Progenitor cell of endocrine pancreas (in vitro differentiated cells): ENCODE data around the gene MPZL3. TPM values are rescaled to one million over a fixed set of nuclear protein-coding genes. Genes with fewer than 3 reads are reported as not detected.

Experiments
- DNase-seq: peaks from one replicate; pipeline ENCODE4 v3.0.0; 2021; ENCODE audit warnings: low spot score; ENCODE audit not compliant: unreplicated experiment
- H3K27ac Mint-ChIP-seq: 2 replicates; pipeline ENCODE4 v1.8.0; 2021; ENCODE audit warnings: mild to moderate bottlenecking, moderate library complexity, mixed read lengths
- H3K27me3 Mint-ChIP-seq: 2 replicates; pipeline ENCODE4 v1.8.0; 2021; ENCODE audit warnings: mixed read lengths
- H3K36me3 Mint-ChIP-seq: 2 replicates; pipeline ENCODE4 v1.8.0; 2022; ENCODE audit warnings: mixed read lengths; ENCODE audit not compliant: insufficient read depth
- H3K4me1 Mint-ChIP-seq: 2 replicates; pipeline ENCODE4 v1.8.0; 2021; ENCODE audit warnings: low read depth, mixed read lengths
- H3K4me3 Mint-ChIP-seq: 2 replicates; pipeline ENCODE4 v1.8.0; 2021; ENCODE audit warnings: low read depth, mild to moderate bottlenecking, moderate library complexity, mixed read lengths
- H3K9me3 Mint-ChIP-seq: 2 replicates; pipeline ENCODE4 v1.8.0; 2021; ENCODE audit warnings: low read depth, mixed read lengths
- total RNA-seq: library from RNA; stranded (reverse); gene quantifications from 2 replicates; pipeline ENCODE4 v1.2.1, GENCODE V29; 2021
- TF ChIP-seq, protein P1 (sequence below): fragments of 200-600 bp; sonication (generic); IDR thresholded peaks from one replicate; pipeline ENCODE4 v1.5.0; 2021; ENCODE audit warnings: antibody characterized with exemption, mild to moderate bottlenecking; ENCODE audit not compliant: unreplicated experiment

The MPZL3 gene
- total RNA-seq, 1 donor from 2014 or later: 6.3 TPM

DNA sequence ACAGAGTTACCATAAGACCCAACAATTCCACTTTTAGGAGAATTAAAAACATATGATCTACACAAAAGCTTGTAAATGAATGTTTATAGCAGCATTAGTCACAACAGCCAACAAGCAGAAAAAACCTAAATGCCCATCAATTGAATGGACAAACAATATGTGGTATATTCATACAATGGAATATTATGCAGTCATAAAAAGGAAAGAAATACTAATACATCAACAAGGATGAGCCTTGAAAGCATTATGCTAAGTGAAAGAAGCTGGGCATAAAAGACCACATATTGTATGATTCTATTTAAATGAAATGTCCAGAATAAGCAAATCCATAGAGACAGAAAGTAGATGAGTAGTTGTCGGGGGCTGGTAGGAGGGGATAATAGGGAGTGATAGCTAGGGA lies 7.0 kb upstream of the MPZL3 start:
- TF ChIP-seq, protein P1, sequence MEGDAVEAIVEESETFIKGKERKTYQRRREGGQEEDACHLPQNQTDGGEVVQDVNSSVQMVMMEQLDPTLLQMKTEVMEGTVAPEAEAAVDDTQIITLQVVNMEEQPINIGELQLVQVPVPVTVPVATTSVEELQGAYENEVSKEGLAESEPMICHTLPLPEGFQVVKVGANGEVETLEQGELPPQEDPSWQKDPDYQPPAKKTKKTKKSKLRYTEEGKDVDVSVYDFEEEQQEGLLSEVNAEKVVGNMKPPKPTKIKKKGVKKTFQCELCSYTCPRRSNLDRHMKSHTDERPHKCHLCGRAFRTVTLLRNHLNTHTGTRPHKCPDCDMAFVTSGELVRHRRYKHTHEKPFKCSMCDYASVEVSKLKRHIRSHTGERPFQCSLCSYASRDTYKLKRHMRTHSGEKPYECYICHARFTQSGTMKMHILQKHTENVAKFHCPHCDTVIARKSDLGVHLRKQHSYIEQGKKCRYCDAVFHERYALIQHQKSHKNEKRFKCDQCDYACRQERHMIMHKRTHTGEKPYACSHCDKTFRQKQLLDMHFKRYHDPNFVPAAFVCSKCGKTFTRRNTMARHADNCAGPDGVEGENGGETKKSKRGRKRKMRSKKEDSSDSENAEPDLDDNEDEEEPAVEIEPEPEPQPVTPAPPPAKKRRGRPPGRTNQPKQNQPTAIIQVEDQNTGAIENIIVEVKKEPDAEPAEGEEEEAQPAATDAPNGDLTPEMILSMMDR: no peak
- Mint-ChIP-seq H3K27me3 (no peaks in the 10 kb centered on the region), H3K4me1 (peaks cover 9% of the 10 kb centered on the region), H3K9me3 (peaks cover 3% of the 10 kb centered on the region), H3K4me3 (no peak overlapping the region), H3K27ac (no peak overlapping the region), H3K36me3 (peaks cover 27% of the 10 kb centered on the region)
- no peak for DNase-seq

DNA sequence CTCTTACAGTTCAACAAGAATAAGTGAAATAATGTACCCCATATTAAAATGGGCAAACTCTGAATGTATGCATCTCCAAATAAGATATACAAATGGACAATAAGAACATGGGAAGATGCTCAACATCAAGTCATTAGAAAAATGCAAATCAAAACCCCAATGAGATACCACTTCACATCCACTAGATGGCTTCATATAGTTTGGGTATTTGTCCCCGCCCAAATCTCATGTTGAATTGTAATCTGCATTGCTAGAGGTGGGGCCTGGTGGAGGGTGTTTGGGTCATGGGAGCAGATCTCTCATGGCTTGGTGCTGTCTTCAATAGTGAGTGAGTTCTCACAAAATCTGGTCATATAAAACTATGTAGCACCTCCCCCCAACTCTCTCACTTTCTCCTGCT lies 6.2 kb upstream of the MPZL3 start:
- Mint-ChIP-seq H3K27ac (no peak overlapping the region), H3K4me1 (peaks cover 6% of the 10 kb centered on the region), H3K36me3 (peaks cover 27% of the 10 kb centered on the region), H3K27me3 (no peaks in the 10 kb centered on the region), H3K4me3 (no peak overlapping the region), H3K9me3 (peaks cover 3% of the 10 kb centered on the region)
- no peak for DNase-seq
- TF ChIP-seq, protein P1: peak; percentile 30

DNA sequence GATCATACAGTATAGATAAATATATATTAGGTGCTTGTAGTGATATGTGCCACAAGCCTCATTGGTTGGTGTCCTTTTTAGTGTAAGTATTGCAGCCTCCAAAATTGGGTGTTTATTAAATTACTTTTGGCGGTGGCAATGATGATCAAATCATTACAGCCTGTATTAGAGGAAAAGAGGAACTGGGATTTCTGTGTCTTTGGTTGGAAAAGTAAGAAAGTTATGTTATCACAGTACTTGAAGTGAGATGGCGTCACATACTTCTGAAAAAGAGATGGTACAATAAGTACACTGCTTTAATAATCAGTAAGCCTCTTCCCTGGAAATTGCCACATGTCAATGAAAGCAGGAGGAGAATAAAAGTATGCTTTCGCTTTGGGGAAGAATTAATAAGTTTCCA lies 523 bp upstream of the MPZL3 start:
- DNase-seq: no peak
- Mint-ChIP-seq H3K4me1 (peaks cover 9% of the 10 kb centered on the region), H3K9me3 (no peaks in the 10 kb centered on the region), H3K27me3 (no peaks in the 10 kb centered on the region), H3K27ac (peak overlapping the region; percentile 100), H3K4me3 (peak overlapping the region; percentile 99), H3K36me3 (peaks cover 7% of the 10 kb centered on the region)
- TF ChIP-seq, protein P1: no peak

DNA sequence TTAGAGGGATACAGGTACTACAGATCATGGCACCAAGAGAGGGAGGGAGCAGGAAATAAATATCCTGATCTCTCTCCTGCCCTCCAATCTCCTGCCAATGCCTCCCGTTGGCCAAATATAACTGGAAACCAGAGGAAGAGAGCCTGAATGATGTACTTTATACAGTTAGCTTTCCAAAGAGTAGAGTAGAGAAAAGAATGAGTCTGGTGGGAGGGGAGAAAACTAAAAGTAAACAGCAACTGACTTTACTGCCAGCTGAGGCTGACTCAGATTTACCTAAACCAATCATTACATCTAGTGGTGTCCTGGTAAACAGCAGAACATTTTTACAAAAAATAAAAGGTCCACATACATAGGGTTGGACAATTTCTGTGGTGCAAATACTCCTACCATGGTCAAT lies 5.1 kb downstream of the MPZL3 start:
- Mint-ChIP-seq H3K4me3 (no peak overlapping the region), H3K27ac (peak overlapping the region; percentile 88), H3K9me3 (no peaks in the 10 kb centered on the region), H3K27me3 (peaks cover 11% of the 10 kb centered on the region), H3K4me1 (peaks cover 6% of the 10 kb centered on the region), H3K36me3 (no peaks in the 10 kb centered on the region)
- no peak for DNase-seq
- TF ChIP-seq, protein P1: no peak

DNA sequence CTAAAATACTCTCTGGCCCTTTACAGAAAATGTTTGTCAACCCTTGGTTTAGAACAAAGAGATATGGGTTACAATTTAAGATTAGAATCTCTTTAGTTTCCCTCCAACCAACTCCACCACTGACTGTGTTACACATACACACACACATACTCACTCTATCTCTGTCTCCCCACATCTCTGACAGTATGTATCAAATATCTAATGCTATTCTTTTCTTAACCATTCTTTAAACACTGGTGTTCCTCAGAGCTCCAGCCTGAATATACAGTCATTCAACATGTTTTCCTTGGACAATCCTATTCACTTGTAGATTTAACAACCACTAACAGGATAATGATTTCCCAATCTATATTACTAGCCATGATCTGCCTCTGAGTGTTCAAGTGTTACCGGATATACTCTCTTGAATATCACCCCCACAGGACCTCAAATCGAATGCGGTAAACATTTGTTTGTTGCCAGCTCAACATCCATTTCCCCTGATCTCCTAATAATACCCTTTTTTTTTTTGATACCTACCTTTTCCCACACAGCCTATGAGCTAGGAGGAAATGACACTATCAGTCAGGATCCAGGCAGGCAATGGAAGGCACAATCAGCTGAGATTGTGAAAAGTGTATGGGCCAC lies 6.1 kb downstream of the MPZL3 start:
- Mint-ChIP-seq H3K4me1 (peaks cover 10% of the 10 kb centered on the region), H3K4me3 (no peak overlapping the region), H3K27me3 (peaks cover 11% of the 10 kb centered on the region), H3K27ac (no peak overlapping the region), H3K9me3 (no peaks in the 10 kb centered on the region), H3K36me3 (no peaks in the 10 kb centered on the region)
- TF ChIP-seq, protein P1: no peak
- DNase-seq: no peak
